ENCODE results near the gene HAUS8. TPM values are rescaled to one million over a fixed set of nuclear protein-coding genes. Genes with fewer than 3 reads are reported as not detected.

The HAUS8 gene
- total RNA-seq, 1 experiment from 2014 or later, result 30.8 TPM

- Histone ChIP-seq H4K20me1 (ENCODE audit: insufficient read depth) (no peaks in the 10 kb centered on the region), H3K9me3 (ENCODE audit: insufficient read depth, low read depth) (no peaks in the 10 kb centered on the region), H3K4me1 (replicated peaks; ENCODE audit: insufficient read depth) (no peaks in the 10 kb centered on the region), H2AFZ (no peak overlapping the region), H3K36me3 (ENCODE audit: low read depth) (no peaks in the 10 kb centered on the region), H3K27ac (no peak overlapping the region), H3K4me2 (no peak overlapping the region), H3K9me2 (ENCODE audit: insufficient read depth) (no peaks in the 10 kb centered on the region), H3K27me3 (ENCODE audit: insufficient read depth, low read depth) (no peaks in the 10 kb centered on the region), H3F3A (ENCODE audit: insufficient read depth, low read depth) (no peaks in the 10 kb centered on the region), H3K4me3 (no peak overlapping the region), H3K79me2 (ENCODE audit: low read depth) (no peaks in the 10 kb centered on the region)
- intact Hi-C loops (cut with micrococcal nuclease; ENCODE audit: unreplicated experiment), result no loop called here
- ChIA-PET CTCF (no interaction called here), POLR2A (ENCODE audit: unreplicated experiment) (no interaction called here)
- BruUV-seq (replicated peaks), result no TSS peak
- no peak for DNase-seq
- no peak for TF ChIP-seq EZH2 (IDR thresholded peaks at IDR 0.05; ENCODE audit: low read depth)
- TF ChIP-seq, protein P1, sequence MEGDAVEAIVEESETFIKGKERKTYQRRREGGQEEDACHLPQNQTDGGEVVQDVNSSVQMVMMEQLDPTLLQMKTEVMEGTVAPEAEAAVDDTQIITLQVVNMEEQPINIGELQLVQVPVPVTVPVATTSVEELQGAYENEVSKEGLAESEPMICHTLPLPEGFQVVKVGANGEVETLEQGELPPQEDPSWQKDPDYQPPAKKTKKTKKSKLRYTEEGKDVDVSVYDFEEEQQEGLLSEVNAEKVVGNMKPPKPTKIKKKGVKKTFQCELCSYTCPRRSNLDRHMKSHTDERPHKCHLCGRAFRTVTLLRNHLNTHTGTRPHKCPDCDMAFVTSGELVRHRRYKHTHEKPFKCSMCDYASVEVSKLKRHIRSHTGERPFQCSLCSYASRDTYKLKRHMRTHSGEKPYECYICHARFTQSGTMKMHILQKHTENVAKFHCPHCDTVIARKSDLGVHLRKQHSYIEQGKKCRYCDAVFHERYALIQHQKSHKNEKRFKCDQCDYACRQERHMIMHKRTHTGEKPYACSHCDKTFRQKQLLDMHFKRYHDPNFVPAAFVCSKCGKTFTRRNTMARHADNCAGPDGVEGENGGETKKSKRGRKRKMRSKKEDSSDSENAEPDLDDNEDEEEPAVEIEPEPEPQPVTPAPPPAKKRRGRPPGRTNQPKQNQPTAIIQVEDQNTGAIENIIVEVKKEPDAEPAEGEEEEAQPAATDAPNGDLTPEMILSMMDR (conservative IDR thresholded peaks at IDR 0.05), result no peak
These were observed 38.1 kb downstream of the HAUS8 start for GRCh38 chr19:17037184-17037583.

- Histone ChIP-seq H2AFZ (no peak overlapping the region), H3K4me2 (no peak overlapping the region)
- intact Hi-C loops (cut with micrococcal nuclease; ENCODE audit: unreplicated experiment), result no loop called here
These were observed 38.6 kb downstream of the HAUS8 start for GRCh38 chr19:17036640-17037039.

GRCh38 chr19:17035842-17036424 is 39.3 kb downstream of the HAUS8 start:
- H4K20me1 ChIP-seq (ENCODE audit: insufficient read depth), result no peaks in the 10 kb centered on the region
- H3K4me3 ChIP-seq, result no peak overlapping the region
- no peaks in the 10 kb centered on the region for H3K36me3 ChIP-seq (ENCODE audit: low read depth)
- H3K79me2 ChIP-seq (ENCODE audit: low read depth), result no peaks in the 10 kb centered on the region
- no peak for DNase-seq
- no peaks in the 10 kb centered on the region for H3K27me3 ChIP-seq (ENCODE audit: insufficient read depth, low read depth)
- no peak overlapping the region for H3K27ac ChIP-seq
- intact Hi-C loops (cut with micrococcal nuclease; ENCODE audit: unreplicated experiment), result no loop called here
- H2AFZ ChIP-seq, result no peak overlapping the region
- no TSS peak for BruUV-seq (replicated peaks)
- ChIA-PET POLR2A (ENCODE audit: unreplicated experiment) (no interaction called here), CTCF (no interaction called here)
- H3K9me2 ChIP-seq (ENCODE audit: insufficient read depth), result no peaks in the 10 kb centered on the region
- TF ChIP-seq EZH2 (IDR thresholded peaks at IDR 0.05; ENCODE audit: low read depth), result no peak
- TF ChIP-seq, protein P1 (conservative IDR thresholded peaks at IDR 0.05), result no peak
- no peaks in the 10 kb centered on the region for H3K4me1 ChIP-seq (replicated peaks; ENCODE audit: insufficient read depth)
- H3F3A ChIP-seq (ENCODE audit: insufficient read depth, low read depth), result peaks cover 2% of the 10 kb centered on the region; the same call in 1 of the 2 replicates
- H3K4me2 ChIP-seq, result no peak overlapping the region
- H3K9me3 ChIP-seq (ENCODE audit: insufficient read depth, low read depth), result no peaks in the 10 kb centered on the region

More at GRCh38 chr19:17036640-17037039, 38.6 kb downstream of the HAUS8 start:
- no peak for TF ChIP-seq EZH2 (IDR thresholded peaks at IDR 0.05; ENCODE audit: low read depth)
- TF ChIP-seq, protein P1 (conservative IDR thresholded peaks at IDR 0.05), result no peak
- CTCF ChIA-PET, result no interaction called here
- no peak overlapping the region for H3K27ac ChIP-seq
- H3K9me3 ChIP-seq (ENCODE audit: insufficient read depth, low read depth), result no peaks in the 10 kb centered on the region
- H3K27me3 ChIP-seq (ENCODE audit: insufficient read depth, low read depth), result no peaks in the 10 kb centered on the region
- DNase-seq, result no peak
- H3K9me2 ChIP-seq (ENCODE audit: insufficient read depth), result no peaks in the 10 kb centered on the region
- H3K4me1 ChIP-seq (replicated peaks; ENCODE audit: insufficient read depth), result no peaks in the 10 kb centered on the region
- H3K36me3 ChIP-seq (ENCODE audit: low read depth), result no peaks in the 10 kb centered on the region
- POLR2A ChIA-PET (ENCODE audit: unreplicated experiment), result no interaction called here
- H3K4me3 ChIP-seq, result no peak overlapping the region
- no peaks in the 10 kb centered on the region for H3K79me2 ChIP-seq (ENCODE audit: low read depth)
- BruUV-seq (replicated peaks), result no TSS peak
- H3F3A ChIP-seq (ENCODE audit: insufficient read depth, low read depth), result no peaks in the 10 kb centered on the region
- H4K20me1 ChIP-seq (ENCODE audit: insufficient read depth), result no peaks in the 10 kb centered on the region
